Heart left ventricle (tissue), 16 donors: ENCODE results near the gene PTH2. TPM values are rescaled to one million over a fixed set of nuclear protein-coding genes. Genes with fewer than 3 reads are reported as not detected.
"Not testable (repeated sequence)": the region's sequence is repeated elsewhere in the genome, so short reads cannot be mapped to it uniquely, and the experiment has no call there.

Experiments used
- ATAC-seq, 4 donors: fragments of 200-7000 bp; cut with Tn5 transposase; one replicate each; pipeline ENCODE4 v1.9.1; 2020 to 2022; ENCODE audit warnings: moderate library complexity in 4 of 4, mild to moderate bottlenecking in 3 of 4, moderate number of reproducible peaks in 1 of 4
- DNase-seq, 5 donors: peaks; one replicate each; pipeline ENCODE4 v3.0.0-alpha.2; 2020
- H3K27ac ChIP-seq, 12 donors: fragments of 200-600 bp; sonication (generic) in 4 of 12; one replicate each; pipeline versions ENCODE4 v1.5.0 to v1.8.0; 2016 to 2022; ENCODE audit warnings: mild to moderate bottlenecking in 2 of 12
- H3K27me3 ChIP-seq, 9 donors: fragments of 200-600 bp; sonication (generic) in 2 of 9; one replicate each; pipeline versions ENCODE4 v1.5.1 to v1.8.0; 2016 to 2022; ENCODE audit warnings: mild to moderate bottlenecking in 3 of 9
- H3K36me3 ChIP-seq, 9 donors: fragments of 200-600 bp; sonication (generic) in 2 of 9; one replicate each; pipeline versions ENCODE4 v1.5.0 to v1.8.0; 2018 to 2022; ENCODE audit warnings: mild to moderate bottlenecking in 2 of 9
- H3K4me1 ChIP-seq, 12 donors: fragments of 200-600 bp; sonication (generic) in 4 of 12; one replicate each; pipeline versions ENCODE4 v1.5.0 to v1.8.0; 2016 to 2022; ENCODE audit warnings: mild to moderate bottlenecking in 3 of 12
- H3K4me3 ChIP-seq, 12 donors: fragments of 200-600 bp; sonication (generic) in 4 of 12; one replicate each; pipeline versions ENCODE4 v1.5.0 to v1.8.0; 2017 to 2022; ENCODE audit warnings: mild to moderate bottlenecking in 9 of 12, moderate library complexity in 4 of 12
- H3K9me3 ChIP-seq, 12 donors: fragments of 200-600 bp; sonication (generic) in 4 of 12; one replicate each; pipeline versions ENCODE4 v1.5.0 to v1.8.0; 2016 to 2022; ENCODE audit warnings: mild to moderate bottlenecking in 1 of 12
- CTCF ChIP-seq, 12 donors: fragments of 200-600 bp; sonication (generic) in 4 of 12; IDR thresholded peaks; one replicate each; pipeline versions ENCODE4 v1.5.0 to v1.8.0; 2018 to 2022; ENCODE audit warnings: antibody characterized with exemption in 12 of 12, mild to moderate bottlenecking in 5 of 12
- POLR2A ChIP-seq, 2 donors: fragments of 450-650 bp; IDR thresholded peaks; one replicate each; pipeline ENCODE4 v1.6.1; 2017; ENCODE audit warnings: antibody characterized with exemption in 2 of 2, mild to moderate bottlenecking in 2 of 2, moderate library complexity in 2 of 2
- WGBS, 4 donors: extraction: QIAGEN DNeasy Blood & Tissue Kit in 2 of 4; methylation state at CpG; one replicate each; pipeline versions ENCODE4 v1.1.5 to v1.1.7; 2013 to 2018; 5-methylcytosine and 5-hydroxymethylcytosine counted together
- intact Hi-C, 10 donors: fragments of 100-400 bp; cut with DNase I; formaldehyde crosslinking; loops; one replicate each; pipeline versions ENCODE4 v1.11.1 to v1.14.2; 2022
- polyA plus RNA-seq, 2 donors: library from polyadenylated mRNA; stranded (reverse); fragments of 200-250 nt; gene quantifications; one replicate each; pipeline ENCODE4 v1.2.3, GENCODE V29; 2013
- total RNA-seq, 9 donors: library from RNA; depleted of rRNA in 2 of 9; stranded (reverse); fragments of >200 nt in 2 of 9; fragmentation: NEBNext Ultra II Directional in 3 of 9; extraction: Animal tissue kit (Norgen Biotek cat#: 25700) in 3 of 9; gene quantifications; one replicate each; pipeline versions ENCODE4 v1.1.0 to v1.2.4, GENCODE V29; 2016 to 2023
- donor health status: ischemic (EF 13 %, LVEDD 7.1; RV severe dilation, severe dysfunction).
- donor health status: healthy with polysubstance abuse.
- donor health status: DM: no; HTN: yes; CAD: no.
- donor health status: DM: no; HTN: no; CAD: no.
- donor health status: ischemic (EF 25% LVEDD 6.9; RV normal size, moderate dysfunction).
- donor health status: ischemic (EF 25% LVEDD 5.7; RV mildly dilated, moderate dysfunction).
- donor health status: healthy.
- donor health status: DM: yes; HTN: yes; CAD: no.
- donor health status: ischemic (EF 35%, LVEDD 5.7; RV mildly dilated, moderate dysfunction).
- donor health status: nonischemic (EF 11% LVEDD 7.7; RV severe dilation, severe dysfunction).
- donor health status: DM: yes; HTN: yes; CAD: no.
- donor health status: PGD.
- donor health status: ischemic (EF 29% LVEDD 5.4; RV normal size, mild dysfunction).
- donor health status: nonischemic (EF 23%, LVEDD 6.1; RV moderate dilation, normal function).

The PTH2 gene
- total and polyA plus RNA-seq, 11 donors: not detected

DNA sequence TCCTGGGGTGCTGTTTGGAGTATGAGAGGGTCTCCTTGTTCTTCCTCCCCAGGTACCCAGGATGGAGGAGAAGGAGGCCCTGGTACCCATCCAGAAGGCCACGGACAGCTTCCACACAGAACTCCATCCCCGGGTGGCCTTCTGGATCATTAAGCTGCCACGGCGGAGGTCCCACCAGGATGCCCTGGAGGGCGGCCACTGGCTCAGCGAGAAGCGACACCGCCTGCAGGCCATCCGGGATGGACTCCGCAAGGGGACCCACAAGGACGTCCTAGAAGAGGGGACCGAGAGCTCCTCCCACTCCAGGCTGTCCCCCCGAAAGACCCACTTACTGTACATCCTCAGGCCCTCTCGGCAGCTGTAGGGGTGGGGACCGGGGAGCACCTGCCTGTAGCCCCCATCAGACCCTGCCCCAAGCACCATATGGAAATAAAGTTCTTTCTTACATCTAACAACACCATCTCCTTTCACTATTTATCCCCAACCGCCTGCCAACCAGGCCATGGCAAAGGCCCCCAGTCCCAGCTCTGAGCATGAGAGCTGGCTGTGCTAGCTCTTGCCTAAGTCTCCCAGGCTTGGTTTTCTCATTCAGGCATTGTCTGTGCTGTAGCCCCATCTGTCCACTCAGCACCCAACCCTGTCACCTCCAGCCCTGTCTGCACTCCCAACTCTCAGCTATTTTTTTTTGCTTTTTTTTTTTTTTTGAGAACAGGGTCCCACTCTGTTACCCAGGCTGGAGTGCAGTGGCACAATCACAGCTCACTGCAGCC lies 48.4 kb downstream of the PTH2 start:
- TF ChIP-seq CTCF (IDR thresholded peaks at IDR 0.05) (no peak), POLR2A (IDR thresholded peaks at IDR 0.05) (no peak)
- Histone ChIP-seq H3K9me3 (peaks cover 0 to 3% (median 0%) of the 10 kb centered on the region in 12 donors), H3K4me1 (no peaks in the 10 kb centered on the region), H3K4me3 (no peak overlapping the region), H3K27ac (no peak overlapping the region), H3K27me3 (no peaks in the 10 kb centered on the region), H3K36me3 (no peaks in the 10 kb centered on the region)
- WGBS, 4 donors: 84 to 87% (median 85%) methylated on average over 9 to 16 of the region's 16 CpGs
- ATAC-seq: no peak
- DNase-seq: no peak
- intact Hi-C loops: no loop called here

DNA sequence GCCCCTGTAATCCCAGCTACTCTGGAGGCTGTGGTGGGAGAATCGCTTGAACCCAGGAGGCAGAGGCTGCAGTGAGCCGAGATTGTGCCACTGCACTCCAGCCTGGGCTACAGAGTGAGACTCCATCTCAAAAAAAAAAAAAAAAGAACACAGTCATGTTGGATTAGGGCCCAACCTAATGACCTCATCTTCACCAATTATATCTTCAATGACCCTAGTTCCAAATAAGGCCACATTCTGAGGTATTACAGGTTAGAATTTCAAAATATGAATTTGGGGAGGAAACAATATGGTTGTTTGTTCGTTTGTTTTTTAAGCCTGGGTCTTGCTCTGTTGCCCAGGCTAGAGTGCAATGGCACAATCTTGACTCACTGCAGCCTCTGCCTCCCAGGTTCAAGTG lies 50.1 kb downstream of the PTH2 start:
- H3K27me3 ChIP-seq, intact Hi-C loops, H3K27ac ChIP-seq, H3K36me3 ChIP-seq, H3K4me3 ChIP-seq, DNase-seq, H3K4me1 ChIP-seq, ATAC-seq: not testable (repeated sequence)
- 70 to 85% (median 84%) methylated on average over 3 of the region's 3 CpGs for WGBS, 4 donors
- peaks cover 0 to 19% (median 11%) of the 10 kb centered on the region in 12 donors for H3K9me3 ChIP-seq

Other genes starting within 250 kb of the PTH2 start
- gene SLC6A16, start 98.2 kb downstream of the PTH2 start, total RNA-seq: 1 to 10 TPM in 1 of 9 donors, under 1 TPM in 8; 0.27 to 1.3 (median 0.40) TPM
- under 1 TPM; 0.33 to 0.53 TPM for gene SLC6A16, start 98.2 kb downstream of the PTH2 start, polyA plus RNA-seq
- 10 to 100 TPM in 2 of 9 donors, 1 to 10 TPM in 7; 1.4 to 45.2 (median 4.2) TPM for gene CD37, start 88.0 kb downstream of the PTH2 start, total RNA-seq
- 1 to 10 TPM; 3.3 to 3.9 TPM for gene CD37, start 88.0 kb downstream of the PTH2 start, polyA plus RNA-seq
- 10 to 100 TPM; 31.1 to 77.2 (median 54.3) TPM for gene TEAD2, start 61.0 kb downstream of the PTH2 start, total RNA-seq
- gene TEAD2, start 61.0 kb downstream of the PTH2 start, polyA plus RNA-seq: 10 to 100 TPM; 44.9 to 52.2 TPM
- gene DKKL1, start 59.6 kb downstream of the PTH2 start, total RNA-seq: under 1 TPM in 1 of 9 donors, not detected in 8; 0.51 TPM
- gene DKKL1, start 59.6 kb downstream of the PTH2 start, polyA plus RNA-seq: under 1 TPM in 1 of 2 donors, not detected in 1; 0.24 TPM
- gene KASH5, start 35.2 kb downstream of the PTH2 start, total RNA-seq: not detected
- gene KASH5, start 35.2 kb downstream of the PTH2 start, polyA plus RNA-seq: not detected
- not detected for gene GFY, start 1.9 kb upstream of the PTH2 start, total RNA-seq
- under 1 TPM in 1 of 2 donors, not detected in 1; 0.12 TPM for gene GFY, start 1.9 kb upstream of the PTH2 start, polyA plus RNA-seq
- 1 to 10 TPM in 4 of 9 donors, under 1 TPM in 5; 0.46 to 1.6 (median 0.89) TPM for gene SLC17A7, start 18.1 kb upstream of the PTH2 start, total RNA-seq
- 1 to 10 TPM in 1 of 2 donors, under 1 TPM in 1; 0.64 to 1.1 TPM for gene SLC17A7, start 18.1 kb upstream of the PTH2 start, polyA plus RNA-seq
- 10 to 100 TPM; 16.3 to 49.9 (median 31.1) TPM for gene PIH1D1, start 28.4 kb upstream of the PTH2 start, total RNA-seq
- gene PIH1D1, start 28.4 kb upstream of the PTH2 start, polyA plus RNA-seq: 10 to 100 TPM; 22.6 to 57.6 TPM
- gene ALDH16A1, start 29.8 kb upstream of the PTH2 start, total RNA-seq: 10 to 100 TPM in 2 of 9 donors, 1 to 10 TPM in 7; 3.4 to 18.6 (median 8.5) TPM
- gene ALDH16A1, start 29.8 kb upstream of the PTH2 start, polyA plus RNA-seq: 10 to 100 TPM in 1 of 2 donors, 1 to 10 TPM in 1; 7.3 to 11.7 TPM
- 10 to 100 TPM in 1 of 9 donors, 1 to 10 TPM in 8; 1.7 to 13.4 (median 2.4) TPM for gene FLT3LG, start 50.8 kb upstream of the PTH2 start, total RNA-seq
- 1 to 10 TPM; 2.9 to 5.5 TPM for gene FLT3LG, start 50.8 kb upstream of the PTH2 start, polyA plus RNA-seq
- gene RPL13A, start 64.2 kb upstream of the PTH2 start, total RNA-seq: 1,000 to 10,000 TPM in 8 of 9 donors, 100 to 1,000 TPM in 1; 876 to 1,739 (median 1,261) TPM
- 1,000 to 10,000 TPM; 1,194 to 2,850 TPM for gene RPL13A, start 64.2 kb upstream of the PTH2 start, polyA plus RNA-seq
- gene RPS11, start 73.0 kb upstream of the PTH2 start, total RNA-seq: 1,000 to 10,000 TPM in 5 of 9 donors, 100 to 1,000 TPM in 4; 778 to 1,895 (median 1,011) TPM
- gene RPS11, start 73.0 kb upstream of the PTH2 start, polyA plus RNA-seq: 1,000 to 10,000 TPM; 2,258 to 2,723 TPM
- gene FCGRT, start 89.2 kb upstream of the PTH2 start, total RNA-seq: 100 to 1,000 TPM in 2 of 9 donors, 10 to 100 TPM in 7; 57.3 to 317 (median 69.2) TPM
- 10 to 100 TPM; 46.7 to 54.6 TPM for gene FCGRT, start 89.2 kb upstream of the PTH2 start, polyA plus RNA-seq
- gene RCN3, start 104.6 kb upstream of the PTH2 start, total RNA-seq: 10 to 100 TPM in 4 of 9 donors, 1 to 10 TPM in 5; 3.8 to 50.8 (median 9.6) TPM
- gene RCN3, start 104.6 kb upstream of the PTH2 start, polyA plus RNA-seq: 10 to 100 TPM; 16.3 to 16.8 TPM
- gene NOSIP, start 157.1 kb upstream of the PTH2 start, total RNA-seq: 10 to 100 TPM; 37.3 to 67.2 (median 46.3) TPM
- gene NOSIP, start 157.1 kb upstream of the PTH2 start, polyA plus RNA-seq: 10 to 100 TPM; 65.5 to 91.3 TPM
- 1 to 10 TPM in 4 of 9 donors, under 1 TPM in 4, not detected in 1; 0.27 to 1.5 (median 0.88) TPM for gene PRRG2, start 157.9 kb upstream of the PTH2 start, total RNA-seq
- 1 to 10 TPM in 1 of 2 donors, under 1 TPM in 1; 0.53 to 3.2 TPM for gene PRRG2, start 157.9 kb upstream of the PTH2 start, polyA plus RNA-seq
- 10 to 100 TPM; 10.9 to 20.0 (median 15.5) TPM for gene PRR12, start 167.7 kb upstream of the PTH2 start, total RNA-seq
- gene PRR12, start 167.7 kb upstream of the PTH2 start, polyA plus RNA-seq: 10 to 100 TPM in 1 of 2 donors, 1 to 10 TPM in 1; 8.0 to 13.6 TPM
- gene RRAS, start 216.7 kb upstream of the PTH2 start, total RNA-seq: 100 to 1,000 TPM in 7 of 9 donors, 10 to 100 TPM in 2; 64.4 to 149 (median 110) TPM
- 100 to 1,000 TPM; 133 to 177 TPM for gene RRAS, start 216.7 kb upstream of the PTH2 start, polyA plus RNA-seq
- 10 to 100 TPM; 24.5 to 52.8 (median 46.3) TPM for gene SCAF1, start 218.8 kb upstream of the PTH2 start, total RNA-seq
- 10 to 100 TPM; 26.9 to 28.2 TPM for gene SCAF1, start 218.8 kb upstream of the PTH2 start, polyA plus RNA-seq
- gene IRF3, start 242.4 kb upstream of the PTH2 start, total RNA-seq: 10 to 100 TPM; 23.1 to 55.7 (median 30.5) TPM
- gene IRF3, start 242.4 kb upstream of the PTH2 start, polyA plus RNA-seq: 10 to 100 TPM; 35.1 to 68.0 TPM
- gene BCL2L12, start 242.5 kb upstream of the PTH2 start, total RNA-seq: 10 to 100 TPM in 5 of 9 donors, 1 to 10 TPM in 4; 5.9 to 15.9 (median 10.0) TPM
- 10 to 100 TPM; 14.2 to 18.6 TPM for gene BCL2L12, start 242.5 kb upstream of the PTH2 start, polyA plus RNA-seq